Esophagus muscularis mucosa (tissue), 4 donors: ENCODE measurements around the gene CDC20. TPM values are rescaled to one million over a fixed set of nuclear protein-coding genes. Genes with fewer than 3 reads are reported as not detected.

Experiments used
- DNase-seq: peaks from one replicate; pipeline ENCODE4 v3.0.0-alpha.2; 2017; ENCODE audit errors: extremely low spot score
- H3K27ac ChIP-seq, 4 donors: fragments of 200-600 bp; sonication (generic); replicated peaks in 1 of 4; 1 replicate in 3 of 4; 2 replicates in 1 of 4; pipeline ENCODE4 v1.5.1; 2016 to 2019; ENCODE audit warnings: mild to moderate bottlenecking in 1 of 4
- H3K27me3 ChIP-seq, 4 donors: fragments of 200-600 bp; sonication (generic); one replicate each; pipeline versions ENCODE4 v1.5.1 to v1.6.0; 2016 to 2019
- H3K36me3 ChIP-seq, 4 donors: fragments of 200-600 bp; sonication (generic); one replicate each; pipeline ENCODE4 v1.5.1; 2016 to 2019
- H3K4me1 ChIP-seq, 4 donors: fragments of 200-600 bp; sonication (generic); one replicate each; pipeline ENCODE4 v1.5.1; 2016 to 2019
- H3K4me3 ChIP-seq, 4 donors: fragments of 200-600 bp; sonication (generic); 1 replicate in 2 of 4; 2 replicates in 2 of 4; pipeline ENCODE4 v1.5.1; 2016 to 2019; ENCODE audit warnings: mild to moderate bottlenecking in 4 of 4, moderate library complexity in 1 of 4
- H3K9me3 ChIP-seq, 4 donors: fragments of 200-600 bp; sonication (generic); 1 replicate in 3 of 4; 2 replicates in 1 of 4; pipeline ENCODE4 v1.5.1; 2016 to 2019
- EP300 ChIP-seq: sonication (generic); formaldehyde crosslinking; IDR thresholded peaks from one replicate; pipeline ENCODE4 v1.6.1; 2017; ENCODE audit warnings: antibody characterized with exemption
- POLR2A ChIP-seq: fragments of 450-650 bp; IDR thresholded peaks from one replicate; pipeline ENCODE4 v1.6.1; 2017; ENCODE audit warnings: antibody characterized with exemption, moderate library complexity, mild to moderate bottlenecking, low read depth
- POLR2AphosphoS5 ChIP-seq, 2 donors: sonication (generic); formaldehyde crosslinking; IDR thresholded peaks; one replicate each; pipeline ENCODE4 v1.6.1; 2017; ENCODE audit warnings: antibody characterized with exemption in 2 of 2
- WGBS: methylation state at CpG from one replicate; pipeline ENCODE4 v1.1.5; 2018; 5-methylcytosine and 5-hydroxymethylcytosine counted together
- intact Hi-C: fragments of 100-400 bp; cut with DNase I; formaldehyde crosslinking; loops from one replicate; pipeline ENCODE4 v1.15.1; 2023
- total RNA-seq, 4 donors: library from RNA; depleted of rRNA; stranded (reverse); fragments of >200 nt; gene quantifications; one replicate each; pipeline versions ENCODE4 v1.1.0 to v1.2.1, GENCODE V29; 2016
- TF ChIP-seq, protein P1 (sequence below), 3 experiments: fragments of 200-600 bp in 2 of 3; fragments of 450-650 bp in 1 of 3; sonication (generic) in 2 of 3; IDR thresholded peaks; one replicate each; pipeline ENCODE4 v1.5.1; 2017 to 2019; ENCODE audit warnings: antibody characterized with exemption in 3 of 3, mild to moderate bottlenecking in 2 of 3, moderate library complexity in 1 of 3

CDC20 gene
- total RNA-seq, 4 donors from 2014 or later: 0.42 to 1.7 TPM; not detected in 2

GRCh38 chr1:43381612-43382011 lies 22.8 kb downstream of the CDC20 start:
- WGBS: 76% methylated on average over 3 of the region's 3 CpGs
- Histone ChIP-seq H3K4me1 (peaks cover 12 to 16% (median 14%) of the 10 kb centered on the region in 4 donors), H3K4me3 (no peak overlapping the region), H3K27ac (peak overlapping the region in 1 of 4 donors; percentile 31), H3K27me3 (no peaks in the 10 kb centered on the region), H3K36me3 (peaks cover 30 to 62% (median 52%) of the 10 kb centered on the region in 4 donors), H3K9me3 (no peaks in the 10 kb centered on the region)
- TF ChIP-seq POLR2A: no peak
- TF ChIP-seq EP300: no peak
- no peak for TF ChIP-seq POLR2AphosphoS5 (IDR thresholded peaks at IDR 0.05)
- TF ChIP-seq, protein P1, sequence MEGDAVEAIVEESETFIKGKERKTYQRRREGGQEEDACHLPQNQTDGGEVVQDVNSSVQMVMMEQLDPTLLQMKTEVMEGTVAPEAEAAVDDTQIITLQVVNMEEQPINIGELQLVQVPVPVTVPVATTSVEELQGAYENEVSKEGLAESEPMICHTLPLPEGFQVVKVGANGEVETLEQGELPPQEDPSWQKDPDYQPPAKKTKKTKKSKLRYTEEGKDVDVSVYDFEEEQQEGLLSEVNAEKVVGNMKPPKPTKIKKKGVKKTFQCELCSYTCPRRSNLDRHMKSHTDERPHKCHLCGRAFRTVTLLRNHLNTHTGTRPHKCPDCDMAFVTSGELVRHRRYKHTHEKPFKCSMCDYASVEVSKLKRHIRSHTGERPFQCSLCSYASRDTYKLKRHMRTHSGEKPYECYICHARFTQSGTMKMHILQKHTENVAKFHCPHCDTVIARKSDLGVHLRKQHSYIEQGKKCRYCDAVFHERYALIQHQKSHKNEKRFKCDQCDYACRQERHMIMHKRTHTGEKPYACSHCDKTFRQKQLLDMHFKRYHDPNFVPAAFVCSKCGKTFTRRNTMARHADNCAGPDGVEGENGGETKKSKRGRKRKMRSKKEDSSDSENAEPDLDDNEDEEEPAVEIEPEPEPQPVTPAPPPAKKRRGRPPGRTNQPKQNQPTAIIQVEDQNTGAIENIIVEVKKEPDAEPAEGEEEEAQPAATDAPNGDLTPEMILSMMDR (IDR thresholded peaks at IDR 0.05): no peak
- DNase-seq: no peak
- intact Hi-C loops: no loop called here

DNA sequence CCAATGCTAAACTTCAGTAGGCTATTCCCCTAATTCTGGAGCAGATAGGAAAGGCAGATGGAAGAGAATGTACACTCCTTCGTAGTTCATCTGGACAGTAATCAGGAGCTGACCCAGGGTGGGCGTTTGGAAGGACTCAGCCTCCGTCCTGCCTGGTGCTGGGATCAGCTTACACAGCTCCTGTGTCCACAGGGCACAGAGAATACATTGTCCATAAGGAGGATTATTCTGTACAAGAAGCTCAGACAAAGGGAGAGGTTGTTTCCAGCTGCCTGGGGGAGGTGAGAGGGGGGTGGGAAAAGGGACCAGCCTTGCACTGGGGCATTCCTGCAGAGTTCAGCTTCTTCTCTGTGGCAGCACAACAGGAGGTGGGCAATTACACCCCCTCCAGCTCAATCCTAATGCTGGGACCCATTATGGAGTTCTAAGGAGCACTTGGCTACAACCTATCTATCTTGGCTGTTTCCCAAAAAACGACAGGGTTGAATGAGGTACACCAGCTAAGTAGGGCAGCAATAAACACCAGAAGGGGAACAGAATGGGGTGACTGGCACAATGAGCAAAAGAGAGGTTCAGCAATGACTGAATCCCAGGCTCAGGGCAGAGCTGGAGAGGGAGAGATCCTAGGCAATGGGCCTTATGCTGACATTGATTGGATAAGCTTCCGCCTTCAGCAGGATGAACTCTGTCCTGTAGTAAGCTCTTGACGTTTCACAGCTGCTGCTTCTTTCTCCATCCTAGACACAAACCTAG lies 23.4 kb downstream of the CDC20 start:
- no peaks in the 10 kb centered on the region for H3K27me3 ChIP-seq
- H3K27ac ChIP-seq: peak overlapping the region in 2 of 4 donors; percentile 2 to 31
- H3K9me3 ChIP-seq: no peaks in the 10 kb centered on the region
- intact Hi-C loops: no loop called here
- TF ChIP-seq POLR2A (no peak), POLR2AphosphoS5 (IDR thresholded peaks at IDR 0.05) (no peak), EP300 (no peak)
- TF ChIP-seq, protein P1 (IDR thresholded peaks at IDR 0.05): no peak
- DNase-seq: no peak
- H3K4me1 ChIP-seq: peaks cover 12 to 16% (median 15%) of the 10 kb centered on the region in 4 donors
- peaks cover 35 to 65% (median 56%) of the 10 kb centered on the region in 4 donors for H3K36me3 ChIP-seq
- WGBS: 40% methylated on average over 6 of the region's 6 CpGs
- no peak overlapping the region for H3K4me3 ChIP-seq

DNA sequence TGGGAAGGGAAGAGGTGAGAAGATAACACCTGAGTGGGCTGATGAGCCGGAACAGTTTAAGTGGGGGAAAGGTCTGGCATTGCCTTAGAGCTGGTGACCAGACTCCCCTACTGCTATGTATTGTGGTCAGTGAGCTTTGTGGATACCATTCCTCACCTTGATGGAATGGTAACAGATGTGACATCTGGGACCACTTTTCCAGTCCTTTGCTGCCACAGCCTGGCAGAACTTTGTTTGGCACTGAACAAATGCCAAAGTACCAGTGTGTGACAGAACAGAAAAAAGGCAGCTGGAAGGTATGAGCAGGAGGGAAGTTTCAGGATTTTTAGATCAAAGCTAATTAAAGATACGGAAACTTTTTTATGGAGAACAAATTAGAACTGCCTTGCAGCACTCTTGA lies 24.7 kb downstream of the CDC20 start:
- TF ChIP-seq POLR2AphosphoS5 (IDR thresholded peaks at IDR 0.05): no peak
- no peak for TF ChIP-seq POLR2A
- TF ChIP-seq EP300: no peak
- TF ChIP-seq, protein P1 (IDR thresholded peaks at IDR 0.05): peak in 1 of 3 experiments; percentile 5
- Histone ChIP-seq H3K4me3 (no peak overlapping the region), H3K27ac (no peak overlapping the region), H3K9me3 (no peaks in the 10 kb centered on the region), H3K27me3 (no peaks in the 10 kb centered on the region), H3K36me3 (peaks cover 35 to 70% (median 59%) of the 10 kb centered on the region in 4 donors), H3K4me1 (peaks cover 20 to 28% (median 23%) of the 10 kb centered on the region in 4 donors)
- no peak for DNase-seq
- 100% methylated on average over 2 of the region's 2 CpGs for WGBS
- intact Hi-C loops: no loop called here

DNA sequence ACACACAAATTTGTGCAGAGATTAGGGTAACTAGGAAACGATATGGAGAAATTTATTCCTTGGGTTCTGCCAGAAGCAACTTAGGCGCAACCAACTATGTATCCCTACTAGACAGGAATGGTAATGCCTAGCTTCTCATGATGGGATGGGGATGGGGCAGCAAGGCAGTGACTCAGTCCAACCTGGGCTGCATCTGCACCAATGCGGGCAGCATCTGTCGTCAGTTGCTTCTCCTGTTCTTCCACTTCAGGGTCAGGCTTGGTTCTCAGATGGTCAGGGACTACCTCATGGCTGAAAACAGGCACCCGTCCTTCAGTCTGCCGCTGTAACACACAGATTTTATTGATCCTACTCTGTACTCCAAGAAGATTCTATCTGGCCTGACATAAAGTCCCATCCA lies 27.9 kb downstream of the CDC20 start:
- Histone ChIP-seq H3K4me3 (no peak overlapping the region), H3K4me1 (peaks cover 36 to 49% (median 40%) of the 10 kb centered on the region in 4 donors), H3K27me3 (no peaks in the 10 kb centered on the region), H3K36me3 (peaks cover 35 to 61% (median 51%) of the 10 kb centered on the region in 4 donors), H3K9me3 (no peaks in the 10 kb centered on the region), H3K27ac (no peak overlapping the region)
- DNase-seq: no peak
- WGBS: 90% methylated on average over 6 of the region's 6 CpGs
- TF ChIP-seq POLR2A (no peak), EP300 (no peak), POLR2AphosphoS5 (IDR thresholded peaks at IDR 0.05) (no peak)
- TF ChIP-seq, protein P1 (IDR thresholded peaks at IDR 0.05): no peak
- intact Hi-C loops: no loop called here
